NCI-H1436 treated with DMSO at 0.1 percent for 48 hours (cell line): ENCODE measurements around the gene FBXL7.

ENCODE experiments used
- DNase-seq: peaks from one replicate; lab custom pipeline; 2025; lab: John Stamatoyannopoulos, UW

Gene FBXL7

DNA sequence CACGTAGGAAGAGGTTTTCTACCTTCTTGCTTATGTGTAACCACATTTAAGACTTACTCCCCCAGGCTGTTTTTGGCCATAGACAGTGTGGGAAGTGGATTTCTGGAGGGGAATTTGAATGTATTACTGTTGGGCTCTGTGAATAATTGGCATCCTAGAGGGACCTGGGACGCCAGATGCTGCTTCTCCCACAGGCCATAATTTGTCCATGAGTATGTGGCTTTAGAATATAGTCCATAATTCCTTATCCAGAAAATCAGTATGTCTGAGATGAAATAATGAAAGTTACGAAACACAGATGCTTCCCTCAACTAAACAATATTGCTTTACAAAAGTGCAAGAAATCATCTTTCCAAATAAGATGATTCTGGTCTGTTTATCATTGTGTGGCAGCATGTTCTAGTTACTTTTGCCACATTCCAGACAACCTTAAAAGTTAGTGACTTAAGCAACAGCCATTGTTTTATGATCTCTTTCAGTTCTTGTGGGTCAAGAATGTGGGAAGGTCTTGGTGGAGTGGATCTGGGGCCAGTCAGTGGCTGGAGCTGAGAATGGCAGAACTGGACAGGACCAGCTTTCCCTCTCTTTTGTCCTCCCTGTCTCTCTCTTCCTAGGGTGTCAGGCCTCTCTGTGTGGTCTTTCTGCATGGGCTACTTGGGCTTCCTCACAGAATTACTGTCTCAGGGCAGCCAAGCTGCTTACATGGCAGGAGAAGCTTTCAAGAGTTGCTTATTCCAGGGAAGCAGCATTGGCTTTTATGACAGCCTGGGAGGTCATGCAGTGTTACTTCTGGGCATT is 79.4 kb downstream of the FBXL7 start:
- no peak for DNase-seq

DNA sequence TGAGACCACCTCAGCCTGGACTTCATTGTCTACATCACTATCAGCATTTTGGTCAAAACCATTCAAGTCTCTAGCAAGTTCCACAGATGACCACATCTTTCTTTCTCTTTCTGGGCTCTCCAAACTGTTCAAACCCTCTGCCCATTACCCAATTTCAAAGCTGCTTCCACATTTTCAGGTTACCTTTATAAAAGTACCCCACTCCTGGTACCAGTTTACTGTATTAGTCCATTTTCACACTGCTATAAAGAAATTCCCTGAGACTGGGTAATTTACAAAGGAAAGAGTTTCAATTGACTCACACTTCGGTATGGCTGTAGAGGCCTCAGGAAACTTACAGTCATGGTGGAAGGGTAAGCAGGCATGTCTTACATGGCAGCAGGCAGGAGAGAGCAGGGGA is 84.5 kb downstream of the FBXL7 start:
- DNase-seq: no peak

DNA sequence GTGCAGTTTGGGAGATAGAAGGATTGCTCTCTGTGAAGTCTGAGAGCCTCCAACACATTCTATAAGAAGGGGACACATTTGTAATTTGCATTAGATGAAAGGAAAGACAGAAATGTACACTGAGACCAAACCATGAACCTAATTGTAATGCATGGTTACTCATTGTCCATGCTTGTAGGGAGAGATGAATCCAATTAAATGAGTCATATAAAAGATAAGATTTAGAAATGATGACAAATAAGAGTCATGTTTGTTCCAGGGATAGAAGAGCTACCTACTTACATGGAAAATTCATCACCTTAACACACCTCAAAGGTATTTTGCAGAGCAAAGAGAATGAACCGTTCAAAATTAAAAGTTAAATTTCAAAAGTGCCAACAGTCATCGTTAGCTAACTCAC is 85.1 kb downstream of the FBXL7 start:
- DNase-seq: no peak

DNA sequence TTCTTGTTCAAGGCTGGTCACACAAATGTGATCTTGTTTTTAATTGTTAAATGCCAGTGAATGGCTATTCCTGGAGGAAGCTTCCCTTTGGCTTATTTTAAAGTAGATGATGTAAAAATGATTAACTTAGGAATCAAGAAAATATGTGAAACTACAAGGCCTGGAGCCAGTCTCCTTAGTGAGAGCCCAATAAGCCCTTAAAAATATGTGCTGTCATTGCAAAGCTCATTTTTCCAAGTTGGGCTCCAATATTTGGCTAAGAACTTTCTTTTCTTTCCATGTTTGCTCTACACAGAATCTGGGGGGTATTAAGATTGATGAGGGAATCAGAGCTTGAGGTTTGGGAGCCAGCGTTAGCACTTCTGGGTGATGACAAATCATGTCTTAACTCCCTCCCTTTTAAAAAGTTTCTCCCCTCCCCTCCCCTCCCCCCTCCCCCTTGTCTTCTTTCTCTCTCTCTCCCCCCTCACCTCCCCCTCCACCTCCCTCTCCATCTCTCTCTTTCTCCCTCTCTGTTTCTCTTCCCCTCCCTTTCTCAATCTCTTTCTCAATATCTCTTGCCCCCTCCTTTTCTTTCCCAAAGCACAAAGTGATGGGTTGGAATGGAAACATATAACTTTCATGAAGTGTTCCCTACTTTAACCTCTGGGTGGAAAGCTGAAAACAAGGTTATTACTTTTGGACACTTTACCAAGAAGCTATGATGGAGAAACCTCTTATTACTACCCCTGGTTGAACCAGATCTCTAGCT is 86.0 kb downstream of the FBXL7 start:
- DNase-seq: no peak

DNA sequence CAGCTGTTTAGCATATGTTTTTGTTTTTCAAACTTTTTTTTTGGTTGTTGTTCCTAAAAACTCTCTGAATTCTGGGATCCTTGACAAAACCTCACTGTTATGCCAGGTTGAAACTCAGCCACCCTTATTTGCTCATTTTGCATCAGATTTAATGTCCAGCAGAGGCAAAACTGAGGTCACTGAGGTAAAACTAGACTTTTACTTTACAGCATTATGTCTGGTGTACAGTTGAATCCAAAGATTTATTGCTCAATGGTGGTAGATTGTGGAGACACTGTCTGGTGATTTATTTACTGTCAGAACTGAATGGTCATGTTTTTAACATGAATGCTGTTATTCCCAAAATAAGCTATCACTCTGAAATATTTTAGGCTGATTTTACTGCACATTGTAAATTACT is 87.9 kb downstream of the FBXL7 start:
- no peak for DNase-seq

DNA sequence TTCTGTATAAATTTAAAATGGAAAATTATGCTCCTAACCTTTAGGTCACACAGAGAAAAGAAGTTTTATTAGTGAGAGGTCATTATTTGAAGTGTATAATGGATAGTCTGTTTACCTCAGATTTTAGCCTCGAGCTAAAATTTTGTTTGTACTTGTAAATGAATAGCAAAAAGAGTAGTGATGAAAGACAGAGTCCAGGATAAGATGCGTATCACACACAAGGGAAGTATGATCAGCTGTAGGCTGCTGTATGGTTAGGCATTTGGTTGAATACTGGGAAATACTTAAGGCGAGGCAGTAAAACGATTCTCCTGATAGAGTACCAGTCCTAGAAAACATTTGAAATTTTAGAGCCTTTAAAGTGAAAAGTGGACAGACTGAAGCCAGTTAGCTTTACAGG is 92.7 kb downstream of the FBXL7 start:
- DNase-seq: no peak

DNA sequence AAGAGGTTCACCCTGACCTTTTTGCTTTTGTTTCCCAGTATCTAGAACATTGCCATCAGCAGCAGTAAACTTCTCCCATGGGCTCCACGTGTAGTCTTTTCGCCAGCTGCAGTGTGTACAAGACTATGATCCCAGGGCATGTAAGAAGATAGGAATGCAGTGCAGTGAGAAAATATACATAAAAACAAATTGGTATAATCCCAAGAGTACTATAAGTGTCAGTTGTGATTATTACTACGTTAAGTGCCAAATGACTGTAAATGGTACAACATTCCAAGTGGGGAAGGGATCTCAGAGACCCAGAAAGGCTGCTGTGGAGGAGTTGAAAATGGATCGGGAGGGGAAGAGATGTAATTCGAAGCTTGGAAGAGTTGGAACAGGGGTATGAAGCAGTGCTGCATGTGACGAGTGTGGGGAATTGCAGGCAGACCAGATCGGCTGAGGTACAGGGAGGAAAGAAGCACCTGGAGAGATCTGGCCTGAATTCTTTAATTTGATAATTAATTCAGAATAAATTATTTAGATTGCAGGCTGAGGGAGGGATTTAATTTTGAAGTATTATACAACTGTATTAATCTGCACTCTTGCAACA is 95.1 kb downstream of the FBXL7 start:
- DNase-seq: no peak

DNA sequence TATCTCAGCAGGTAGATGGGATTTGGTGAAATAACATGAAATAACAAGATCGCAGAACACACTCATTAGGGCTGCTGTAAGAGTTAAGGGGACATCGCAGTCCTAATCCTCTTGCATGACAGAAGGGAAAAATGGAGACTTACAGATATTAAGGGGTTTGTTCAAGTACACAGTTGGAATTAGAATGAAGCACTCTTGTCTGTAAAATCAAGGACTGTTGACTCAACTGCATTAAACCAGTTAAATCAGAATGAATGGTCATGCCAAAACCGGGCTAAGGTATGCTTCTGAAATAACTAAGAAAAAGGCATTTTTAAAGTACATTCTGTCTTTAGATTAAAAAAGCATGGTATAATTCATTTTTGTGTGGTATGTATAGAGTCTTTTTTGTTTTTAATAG is 95.9 kb downstream of the FBXL7 start:
- DNase-seq: no peak

DNA sequence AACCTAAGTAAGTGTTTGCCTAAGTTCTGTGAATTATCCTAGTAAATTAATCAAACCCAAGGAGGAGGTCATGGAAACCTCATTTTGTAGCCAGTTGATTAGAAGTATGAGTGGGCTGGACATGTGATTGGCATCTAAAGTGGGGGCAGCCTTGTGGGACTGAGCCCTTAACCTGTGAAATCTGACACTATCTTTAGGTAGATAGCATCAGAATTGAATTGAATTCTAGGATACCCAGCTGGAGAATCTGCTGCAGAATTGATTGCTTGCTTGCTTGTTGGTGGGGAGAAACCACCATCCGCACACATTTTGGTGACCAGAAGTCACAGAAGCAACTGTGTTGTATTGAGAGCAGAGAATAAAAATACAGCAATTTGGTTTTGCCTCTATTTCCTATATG is 97.0 kb downstream of the FBXL7 start:
- no peak for DNase-seq

DNA sequence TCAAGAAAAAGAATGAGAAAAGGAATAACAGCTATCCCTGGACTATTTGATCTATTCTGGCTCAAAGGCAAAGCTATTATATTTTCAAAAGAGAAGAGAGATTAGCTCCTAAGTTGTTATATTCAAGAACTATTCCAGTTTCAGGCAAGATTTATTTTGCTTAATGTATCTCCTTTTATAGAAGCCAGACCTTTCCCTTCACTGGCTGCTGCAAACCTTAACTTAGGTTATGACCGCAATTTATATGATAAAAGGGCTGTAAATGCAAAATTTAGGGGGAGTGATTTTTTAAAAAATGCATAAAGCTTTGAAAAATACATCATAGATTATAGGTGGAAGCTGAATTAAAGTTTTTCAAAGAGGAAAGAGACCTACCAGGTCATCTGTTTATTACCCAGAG is 97.8 kb downstream of the FBXL7 start:
- no peak for DNase-seq

DNA sequence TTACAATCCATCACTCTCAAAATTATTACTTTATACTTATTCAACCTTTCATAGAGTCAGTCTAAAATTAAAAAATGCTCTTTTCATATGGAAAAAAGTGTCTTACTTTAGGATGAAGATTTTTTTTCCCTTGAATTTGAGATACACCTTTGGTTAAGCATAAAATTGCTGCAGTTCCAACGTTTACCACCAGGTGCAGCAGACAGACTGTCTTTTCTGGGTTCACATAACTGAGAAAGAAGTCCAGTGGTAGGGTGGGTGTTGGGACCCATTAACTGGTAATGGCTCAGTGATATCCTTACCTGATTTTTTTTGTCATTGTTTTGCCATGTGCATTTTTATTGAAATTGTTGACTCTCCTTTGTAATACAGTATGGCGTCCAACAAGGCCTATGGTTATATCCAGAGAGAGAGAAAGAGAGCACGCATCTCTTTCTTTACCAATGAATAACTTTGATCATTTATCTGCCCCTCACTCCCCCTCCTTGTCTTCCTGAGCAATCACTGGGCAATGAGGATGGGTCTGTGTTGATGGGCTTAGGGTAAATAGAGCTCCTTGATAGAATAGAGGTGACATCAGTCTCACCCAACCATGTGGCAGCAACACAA is 98.4 kb downstream of the FBXL7 start:
- no peak for DNase-seq

DNA sequence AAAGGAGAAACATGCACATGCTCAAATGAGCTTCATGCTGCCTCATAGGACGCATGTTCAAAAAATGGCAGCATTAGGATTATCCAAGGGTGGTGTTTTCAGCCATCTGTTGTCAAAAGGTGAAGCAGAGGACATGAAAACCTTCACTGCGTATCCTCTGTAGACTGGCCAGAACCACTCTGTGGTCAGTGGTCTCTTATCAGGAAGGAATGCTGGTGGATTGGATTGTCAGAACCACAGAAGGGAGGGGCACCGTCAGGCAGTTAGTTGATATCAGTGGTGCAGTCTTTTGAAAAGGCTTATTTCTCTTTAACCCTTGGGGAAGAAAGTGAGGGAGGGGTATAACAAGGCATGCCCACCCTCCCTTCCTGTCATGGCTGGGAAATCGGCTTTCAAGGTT is 100.1 kb downstream of the FBXL7 start:
- DNase-seq: no peak

DNA sequence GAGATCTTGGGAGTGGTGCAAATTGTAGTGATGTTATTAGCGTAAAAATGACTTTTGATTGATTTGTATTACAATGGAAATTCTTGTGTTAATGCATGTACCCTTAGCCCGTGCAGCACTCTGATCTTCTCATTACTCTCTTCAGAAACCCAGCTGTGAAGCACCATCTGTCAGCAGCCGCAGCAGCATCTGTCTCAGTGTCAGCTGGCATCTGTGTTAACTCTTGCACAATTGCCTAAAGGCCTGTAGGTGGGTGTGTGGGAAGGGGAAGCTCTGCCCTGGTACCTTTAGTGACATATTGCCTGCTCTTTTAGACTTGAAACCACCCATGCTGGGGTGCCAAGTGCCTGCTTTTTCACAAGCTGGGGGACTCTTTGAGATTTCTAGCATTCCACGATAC is 101.3 kb downstream of the FBXL7 start:
- DNase-seq: no peak

DNA sequence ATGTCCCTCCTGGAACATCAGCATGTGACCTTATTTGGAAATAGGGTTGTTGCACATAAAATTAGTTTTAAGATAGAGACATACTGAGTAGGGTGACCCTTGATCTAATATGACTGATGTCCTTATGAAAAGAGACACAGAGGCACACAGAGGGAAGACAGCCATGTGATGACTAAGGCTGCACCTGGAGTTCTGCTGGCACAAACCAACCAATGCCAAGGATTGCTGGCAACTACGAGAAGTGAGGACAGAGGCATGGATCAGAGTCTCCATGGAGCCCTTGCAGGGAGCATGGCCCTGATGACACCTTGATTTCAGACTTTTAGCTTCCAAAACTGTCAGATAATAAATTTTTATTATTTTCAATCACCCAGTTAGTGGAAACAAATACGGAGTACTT is 101.9 kb downstream of the FBXL7 start:
- DNase-seq: no peak

DNA sequence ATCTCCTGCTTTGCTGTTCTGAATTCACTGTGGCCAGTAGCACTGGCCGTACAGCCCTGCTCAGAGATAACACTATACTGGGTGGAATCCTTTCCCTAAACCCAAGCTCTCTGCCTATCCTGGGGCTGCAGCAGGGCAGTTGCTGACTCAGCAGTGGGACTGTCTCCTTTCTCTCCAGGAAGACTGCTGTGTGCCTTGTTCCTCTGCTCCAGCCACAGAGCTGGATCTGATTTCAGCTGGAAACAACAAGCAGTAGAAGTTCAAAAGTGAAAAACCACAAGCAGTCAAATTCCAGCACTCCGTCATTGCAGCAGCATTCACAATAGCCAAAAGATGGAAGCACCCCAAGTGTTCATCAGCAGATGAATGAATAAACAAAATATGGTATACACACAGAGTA is 105.0 kb downstream of the FBXL7 start:
- DNase-seq: no peak

DNA sequence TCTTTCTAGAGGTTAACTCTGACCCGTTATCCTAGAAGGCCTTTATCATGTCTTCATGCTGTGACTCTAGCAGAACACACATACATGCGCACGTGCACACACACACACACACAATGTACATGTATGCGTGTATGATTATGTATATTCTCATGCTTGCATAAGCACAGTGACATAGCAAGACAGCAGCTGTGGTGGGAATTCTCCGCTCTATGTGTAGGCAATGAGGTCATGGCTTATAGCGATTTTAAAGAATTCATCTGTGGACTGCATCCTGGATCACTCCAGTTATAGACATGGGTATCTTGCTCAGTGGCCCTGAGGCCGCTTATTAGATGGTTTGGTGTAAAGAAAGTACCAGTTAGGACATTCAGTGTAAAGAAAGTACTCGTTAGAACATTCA is 106.2 kb downstream of the FBXL7 start:
- DNase-seq: no peak

DNA sequence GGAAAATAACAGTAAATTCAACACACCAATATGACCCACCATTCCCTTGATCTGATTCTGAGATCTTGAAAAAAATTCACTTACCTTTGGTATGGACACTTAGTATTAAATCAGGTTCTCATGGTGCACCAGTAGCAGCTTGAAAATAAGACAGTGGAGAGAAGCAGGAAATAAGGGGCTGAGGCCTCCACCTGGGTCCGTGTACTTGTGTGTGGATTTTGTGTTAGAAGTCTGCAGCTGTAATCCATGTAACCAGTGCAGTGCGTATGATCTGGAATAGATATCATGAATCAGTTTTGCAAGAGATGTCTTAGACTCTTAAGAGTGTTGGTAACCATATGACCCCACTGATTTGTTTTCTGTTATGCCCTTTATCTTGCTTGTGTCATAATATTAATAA is 107.1 kb downstream of the FBXL7 start:
- DNase-seq: no peak

DNA sequence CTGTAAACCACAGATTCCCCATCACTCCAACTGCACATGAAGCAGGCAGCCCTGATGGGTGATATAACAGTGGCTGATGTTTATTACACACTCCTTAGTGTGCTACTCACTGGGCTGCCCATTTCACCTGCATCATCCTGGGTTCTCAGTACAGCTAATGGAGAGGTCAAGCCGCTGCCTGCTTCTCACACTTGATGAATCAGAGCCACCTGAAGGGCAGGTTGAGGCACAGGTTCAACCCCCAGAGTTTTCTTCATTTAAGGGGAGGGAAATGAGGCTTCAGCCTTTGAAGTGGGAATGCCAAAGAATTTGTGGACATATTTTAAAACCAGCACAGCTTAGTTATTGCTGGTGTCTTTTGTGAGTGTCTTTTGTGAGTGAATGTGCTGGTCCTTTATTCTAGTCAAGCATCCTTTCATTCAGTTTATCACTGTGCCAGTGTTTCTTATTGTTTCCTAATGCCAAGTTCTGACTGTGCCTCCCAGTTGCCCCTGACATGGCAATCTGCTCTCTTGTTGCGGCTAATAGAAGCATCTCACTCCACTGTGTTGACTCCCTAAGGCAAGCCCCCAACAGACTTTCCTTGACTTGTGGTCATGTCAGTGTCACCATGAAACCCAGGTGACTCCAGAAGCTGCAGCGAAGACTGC is 109.2 kb downstream of the FBXL7 start:
- DNase-seq: no peak

DNA sequence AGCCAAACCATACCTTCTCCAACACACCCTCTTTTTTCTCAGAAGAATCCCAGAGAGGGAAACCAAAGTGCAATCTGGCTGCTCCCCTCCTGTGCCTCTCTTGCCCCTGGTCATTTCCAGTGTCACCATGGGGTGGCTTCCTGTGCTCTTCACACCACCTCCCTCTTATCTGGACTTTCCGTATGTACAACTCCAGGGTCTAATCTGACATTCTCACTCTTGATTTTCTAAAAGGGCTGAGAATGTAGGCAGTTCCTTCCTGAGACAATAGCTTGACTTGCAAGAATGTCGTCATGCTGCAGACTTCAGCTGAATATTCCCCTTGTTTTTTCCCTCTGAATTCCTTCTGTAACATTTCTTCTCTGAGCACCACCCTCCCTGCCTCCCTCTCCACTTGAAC is 110.2 kb downstream of the FBXL7 start:
- no peak for DNase-seq

DNA sequence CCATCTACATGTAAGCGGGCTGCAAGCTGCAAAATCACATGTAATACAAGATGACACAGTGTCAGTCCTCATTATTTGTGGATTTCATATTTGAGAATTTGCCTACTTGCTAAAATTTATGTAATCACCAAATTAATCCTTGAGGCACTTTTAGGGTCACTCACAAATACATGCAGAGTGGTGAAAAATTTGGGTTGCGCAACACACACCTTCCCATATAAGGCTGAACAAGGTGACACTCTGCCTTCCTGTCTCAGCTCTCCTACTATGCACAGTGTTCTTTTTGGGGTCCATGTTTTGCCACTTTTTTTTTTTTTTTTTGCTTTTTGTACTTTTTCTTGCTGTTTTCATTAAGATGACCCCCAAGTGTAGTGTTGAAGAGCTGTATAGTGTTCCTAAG is 111.0 kb downstream of the FBXL7 start:
- DNase-seq: no peak

DNA sequence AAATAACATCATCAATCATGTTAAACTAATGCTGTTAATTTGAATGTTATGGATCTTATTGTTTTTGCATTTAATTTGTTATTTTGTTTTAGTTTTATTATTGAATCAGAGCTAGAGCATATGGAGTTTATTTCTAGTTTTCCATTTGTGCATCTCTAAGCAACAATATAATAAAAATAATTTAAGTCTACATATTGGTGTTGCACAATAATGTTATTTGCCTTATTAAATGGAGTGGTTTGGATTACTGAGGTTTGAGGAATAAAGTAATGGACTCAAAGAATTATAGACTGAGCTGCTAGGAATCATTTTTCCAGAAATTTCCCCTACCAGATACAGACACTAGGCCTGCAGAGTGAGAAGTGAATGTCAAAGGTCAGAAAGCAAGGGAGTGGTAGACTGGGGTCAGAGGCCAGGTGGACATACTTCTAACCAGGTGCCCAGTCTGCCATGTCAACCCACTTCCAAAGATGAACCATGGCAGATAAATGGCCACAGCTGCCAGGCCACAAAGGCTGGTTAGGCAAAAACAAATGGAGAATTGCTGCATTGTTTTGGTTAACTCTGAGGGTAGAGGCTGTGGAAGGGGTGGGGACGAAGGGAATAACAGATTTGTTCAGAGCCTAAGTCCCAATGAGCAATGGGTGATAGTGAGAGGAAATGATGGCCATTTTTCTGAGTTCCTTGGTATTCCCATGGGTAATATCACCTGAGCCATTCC is 113.1 kb downstream of the FBXL7 start:
- DNase-seq: no peak

DNA sequence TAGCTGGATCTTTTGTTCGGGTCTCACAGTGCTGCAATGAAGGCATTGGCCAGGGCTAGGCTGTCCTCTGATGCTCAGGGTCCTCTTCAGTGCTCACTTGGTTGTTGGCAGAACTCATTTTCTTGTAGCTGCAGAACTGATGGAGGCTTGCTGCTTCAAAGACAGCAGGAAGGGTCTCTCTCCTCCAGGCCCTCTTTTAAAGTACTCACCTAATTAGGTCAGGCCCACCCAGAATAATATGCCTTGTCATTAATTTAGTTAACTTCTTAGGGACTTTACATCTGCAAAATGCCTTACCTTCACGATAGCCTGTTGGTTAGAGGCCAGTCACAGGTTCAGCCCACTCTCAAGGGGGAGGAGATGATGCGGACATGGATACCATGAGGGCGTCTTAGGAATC is 114.7 kb downstream of the FBXL7 start:
- DNase-seq: no peak
